ENCODE measurements around the gene RUFY2.

Gene RUFY2

DNA sequence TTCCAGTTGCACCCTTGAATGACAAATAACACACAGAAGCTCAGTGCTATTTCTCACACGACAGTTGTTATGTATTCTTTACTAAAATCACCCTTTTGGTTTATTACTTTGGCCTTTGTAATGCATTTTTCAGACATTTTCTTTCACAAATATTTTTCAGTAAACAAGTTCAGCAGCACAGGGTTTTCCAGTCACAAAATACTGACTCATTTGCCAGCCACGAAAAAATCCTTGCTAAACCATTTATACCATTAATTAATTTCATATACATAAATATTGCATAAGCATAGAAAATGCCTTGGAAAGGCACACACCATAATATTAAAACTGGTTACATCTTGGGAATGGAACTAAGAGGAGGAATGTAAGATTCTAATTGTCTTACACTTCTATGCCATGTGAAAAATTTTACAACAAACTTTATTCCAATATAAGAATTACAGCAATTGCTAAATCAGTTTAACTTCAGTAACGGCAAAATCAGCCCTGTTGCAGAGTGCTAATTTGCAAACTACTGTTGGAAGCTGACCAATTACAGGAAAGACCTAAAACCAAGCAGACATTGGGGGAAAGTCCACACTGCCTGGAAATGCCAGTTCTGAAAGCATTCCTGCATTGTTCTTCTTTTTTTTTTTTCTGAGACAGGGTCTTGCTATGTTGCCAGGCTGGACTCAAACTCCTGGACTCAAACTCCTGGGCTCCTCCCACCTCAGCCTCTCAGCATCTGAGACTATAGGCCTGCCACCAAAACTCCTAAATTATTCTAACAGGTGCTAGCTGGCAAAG is 42.8 kb downstream of the RUFY2 start:
- DNase-seq, result no peak

- no peak for DNase-seq
Observed at GRCh38 chr10:68362590-68362989, 44.5 kb downstream of the RUFY2 start.

- no peak for DNase-seq
Observed at GRCh38 chr10:68359189-68359588, 47.9 kb downstream of the RUFY2 start.

- no peak for DNase-seq
Observed at GRCh38 chr10:68353537-68353936, 53.5 kb downstream of the RUFY2 start.

DNA sequence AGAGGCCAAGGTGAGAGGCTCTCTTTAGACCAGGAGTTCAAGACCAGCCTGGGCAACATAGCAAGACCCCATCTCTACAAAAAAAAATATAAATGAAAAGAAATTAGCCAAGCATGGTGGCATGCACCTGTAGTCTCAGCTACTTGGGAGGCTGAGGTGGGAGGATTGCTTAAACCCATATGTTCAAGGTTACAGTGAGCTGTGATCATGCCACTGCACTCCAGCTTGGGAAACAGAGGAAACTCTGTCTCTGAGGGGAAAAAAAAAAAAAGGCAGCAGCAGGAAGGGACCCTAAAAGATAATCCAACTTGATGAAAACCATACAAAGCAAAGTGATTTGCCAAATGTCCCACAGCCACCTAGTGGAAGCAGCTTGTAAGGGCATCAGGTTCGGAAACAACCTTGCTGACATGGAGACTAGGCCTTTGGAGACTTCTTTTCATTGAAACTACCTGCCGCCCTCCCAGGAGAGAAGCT is 58.8 kb downstream of the RUFY2 start:
- peak; percentile 8 for DNase-seq

GRCh38 chr10:68346774-68347173 is 60.3 kb downstream of the RUFY2 start:
- no peak for DNase-seq

- no peak for DNase-seq
Observed at GRCh38 chr10:68345621-68346020, 61.5 kb downstream of the RUFY2 start.

DNA sequence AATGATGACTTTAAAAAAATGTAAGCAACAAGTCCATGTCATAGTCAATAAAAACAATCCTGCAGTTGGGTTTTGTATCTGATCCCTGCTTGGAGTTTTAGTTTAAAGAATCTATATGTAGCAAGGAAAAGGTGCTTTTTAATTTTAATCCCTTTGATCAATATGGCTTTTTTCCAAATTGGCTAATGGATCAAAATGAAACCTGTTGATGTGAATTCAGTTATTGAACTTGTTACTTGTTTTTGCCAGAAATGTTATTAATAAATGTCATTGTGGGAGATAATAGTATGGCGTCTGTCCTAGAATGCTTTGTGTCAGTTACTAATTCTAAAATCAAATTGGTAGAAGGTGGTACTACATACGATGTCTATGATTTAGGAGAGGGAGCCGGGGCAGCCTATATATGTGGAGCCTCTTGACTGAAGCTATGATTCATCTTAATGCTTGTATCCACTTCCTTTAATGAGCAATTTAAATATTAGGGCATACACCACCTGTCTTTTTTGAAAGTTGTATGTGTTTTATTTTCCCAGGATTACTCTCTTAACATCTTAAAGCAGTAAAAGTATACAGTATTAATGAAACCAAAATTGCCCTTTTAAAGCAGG is 64.1 kb downstream of the RUFY2 start:
- DNase-seq, result no peak

DNA sequence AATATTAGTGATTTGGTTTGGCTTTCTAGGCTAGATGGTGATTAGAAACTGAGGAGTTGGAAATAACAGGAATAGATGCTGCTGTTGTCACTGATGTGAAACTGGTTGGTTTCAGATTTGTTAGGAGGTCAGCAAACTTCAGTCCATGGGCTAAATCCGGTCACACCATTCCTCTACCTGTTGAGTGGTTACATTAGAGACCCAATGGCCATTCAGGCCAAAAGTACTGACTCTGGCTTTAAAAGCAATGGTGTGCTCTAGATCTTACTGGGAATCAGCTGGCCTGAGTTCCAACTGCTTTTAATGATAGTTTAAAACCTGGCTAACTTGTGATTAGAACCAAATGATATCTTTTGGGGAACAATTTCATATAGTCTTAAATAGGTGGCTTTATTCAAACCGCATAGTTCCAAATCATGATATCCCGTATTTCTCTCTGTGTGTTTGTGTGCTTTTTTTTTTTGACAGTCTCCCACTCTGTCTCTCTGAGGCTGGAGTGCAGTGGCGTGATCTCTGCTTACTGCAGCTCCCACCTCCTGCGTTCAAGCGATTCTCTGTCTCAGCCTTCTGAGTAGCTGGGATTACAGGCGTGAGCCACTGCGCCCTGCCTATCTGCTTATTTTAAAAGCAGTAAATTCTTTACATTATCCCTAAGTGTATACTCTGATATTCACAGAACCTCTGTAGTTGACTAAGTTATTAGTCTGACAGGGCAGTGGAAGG is 66.6 kb downstream of the RUFY2 start:
- no peak for DNase-seq

GRCh38 chr10:68336754-68337351 is 70.2 kb downstream of the RUFY2 start:
- no peak for DNase-seq

- no peak for DNase-seq
Observed at GRCh38 chr10:68334672-68335467, 72.2 kb downstream of the RUFY2 start.

- DNase-seq, result no peak
Observed at GRCh38 chr10:68333440-68334431, 73.3 kb downstream of the RUFY2 start.

DNA sequence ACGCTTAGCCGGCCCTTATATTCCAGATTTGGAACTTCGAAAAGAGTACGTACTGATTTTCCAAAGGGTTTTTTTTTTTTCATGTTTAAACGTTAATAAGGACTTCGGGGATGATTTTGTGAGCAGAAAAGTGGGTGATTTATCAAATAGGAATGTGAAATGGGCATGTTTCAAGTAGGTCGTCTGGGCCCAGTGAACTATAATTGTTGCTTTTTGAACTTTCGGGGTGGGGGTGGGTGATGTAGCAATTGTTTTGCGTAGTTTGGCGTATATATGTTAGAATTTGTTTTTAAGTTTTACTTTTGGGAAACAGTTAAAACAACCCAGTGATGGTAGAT is 74.0 kb downstream of the RUFY2 start:
- no peak for DNase-seq

DNA sequence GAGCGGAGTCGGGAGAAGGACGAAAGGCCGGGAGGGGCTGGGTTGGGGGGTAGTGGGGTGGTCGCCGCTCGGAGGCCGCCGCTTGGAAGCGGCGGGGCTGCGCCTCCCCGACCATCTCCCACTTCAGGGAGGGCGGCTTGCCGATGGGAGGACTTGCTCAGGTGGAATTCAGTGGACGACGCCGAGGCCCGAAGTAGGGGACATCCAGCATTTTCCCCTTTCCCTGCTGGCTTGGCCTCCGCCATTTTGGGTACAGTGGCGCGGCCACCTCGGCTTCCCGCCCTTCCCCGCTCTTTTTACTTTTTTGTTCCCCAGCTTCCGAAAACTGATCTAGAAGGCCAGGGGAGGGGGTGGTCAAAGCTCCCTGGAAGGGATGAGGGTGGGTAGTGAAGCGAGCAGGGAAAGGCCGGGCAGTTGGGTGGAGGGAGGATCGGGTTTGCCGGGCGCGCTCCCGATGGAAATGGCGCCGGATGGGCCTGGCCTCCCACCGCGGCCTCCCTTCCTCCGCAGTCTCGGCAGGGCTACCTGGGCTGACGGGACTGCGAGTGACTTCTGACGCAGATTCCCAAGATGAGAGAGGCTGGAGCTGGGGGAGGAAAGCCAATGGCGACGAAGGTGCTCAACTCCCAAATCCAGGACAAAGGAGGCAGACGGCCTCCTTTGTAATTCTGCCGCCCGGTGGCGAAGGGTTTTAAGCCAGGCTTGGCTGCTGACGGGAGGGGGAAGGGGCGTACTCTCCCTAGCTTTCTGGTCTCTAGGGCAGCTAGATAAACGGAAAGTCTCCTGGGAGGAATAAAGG is 74.6 kb downstream of the RUFY2 start, which contains the start of gene PBLD:
PBLD (minus strand) TSS at position 670 of the 799 bp plus-strand sequence. CDS start 26,084 bp downstream, outside the sequence.
- DNase-seq, result peak; percentile 47

DNA sequence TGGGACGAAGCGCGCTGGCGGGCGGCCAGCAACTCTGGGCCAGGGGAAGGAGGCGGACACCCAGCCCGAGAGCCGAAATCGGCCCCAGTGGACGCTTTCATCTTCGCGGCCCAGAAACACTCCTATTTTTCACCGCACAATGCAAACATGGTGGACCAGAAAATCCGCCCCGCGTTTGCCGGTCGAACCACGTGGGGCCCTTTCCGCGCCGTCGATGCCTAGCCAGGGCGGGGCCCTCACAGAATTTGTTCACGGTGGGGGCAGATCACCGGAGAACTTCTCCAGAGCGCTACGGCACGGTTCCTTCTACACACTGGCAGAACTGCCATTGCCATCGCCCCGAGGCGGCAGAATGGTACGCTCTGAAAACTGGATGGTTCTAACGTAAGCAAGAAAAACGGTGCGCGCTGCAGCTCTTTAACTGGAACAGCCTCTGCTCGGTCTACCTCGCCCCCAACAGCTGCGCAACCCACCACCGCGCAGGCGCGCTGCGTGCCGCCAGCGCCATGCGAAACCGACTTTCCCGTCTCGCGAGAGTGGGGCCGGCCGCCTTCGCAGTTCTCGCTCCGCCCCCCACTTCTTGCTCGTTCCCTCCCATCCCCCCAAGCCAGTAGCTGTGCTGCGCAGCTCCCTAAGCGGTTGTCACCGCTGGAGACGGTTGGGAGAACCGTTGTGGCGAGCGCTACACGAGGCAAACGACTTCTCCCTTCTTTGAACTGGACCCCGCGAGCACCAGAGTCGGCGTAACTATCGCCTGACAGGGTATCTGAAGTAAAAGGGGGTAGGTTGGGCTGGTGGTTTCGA is 75.4 kb downstream of the RUFY2 start, which contains the start of gene HNRNPH3:
HNRNPH3 (plus strand) TSS at position 610 of the 804 bp plus-strand sequence. CDS start 5,158 bp downstream, outside the sequence.
- DNase-seq, result peak; percentile 97

- no peak for DNase-seq
Observed at GRCh38 chr10:68330852-68331454, 76.1 kb downstream of the RUFY2 start.

- DNase-seq, result no peak
Observed at GRCh38 chr10:68329506-68329861, 77.6 kb downstream of the RUFY2 start.

DNA sequence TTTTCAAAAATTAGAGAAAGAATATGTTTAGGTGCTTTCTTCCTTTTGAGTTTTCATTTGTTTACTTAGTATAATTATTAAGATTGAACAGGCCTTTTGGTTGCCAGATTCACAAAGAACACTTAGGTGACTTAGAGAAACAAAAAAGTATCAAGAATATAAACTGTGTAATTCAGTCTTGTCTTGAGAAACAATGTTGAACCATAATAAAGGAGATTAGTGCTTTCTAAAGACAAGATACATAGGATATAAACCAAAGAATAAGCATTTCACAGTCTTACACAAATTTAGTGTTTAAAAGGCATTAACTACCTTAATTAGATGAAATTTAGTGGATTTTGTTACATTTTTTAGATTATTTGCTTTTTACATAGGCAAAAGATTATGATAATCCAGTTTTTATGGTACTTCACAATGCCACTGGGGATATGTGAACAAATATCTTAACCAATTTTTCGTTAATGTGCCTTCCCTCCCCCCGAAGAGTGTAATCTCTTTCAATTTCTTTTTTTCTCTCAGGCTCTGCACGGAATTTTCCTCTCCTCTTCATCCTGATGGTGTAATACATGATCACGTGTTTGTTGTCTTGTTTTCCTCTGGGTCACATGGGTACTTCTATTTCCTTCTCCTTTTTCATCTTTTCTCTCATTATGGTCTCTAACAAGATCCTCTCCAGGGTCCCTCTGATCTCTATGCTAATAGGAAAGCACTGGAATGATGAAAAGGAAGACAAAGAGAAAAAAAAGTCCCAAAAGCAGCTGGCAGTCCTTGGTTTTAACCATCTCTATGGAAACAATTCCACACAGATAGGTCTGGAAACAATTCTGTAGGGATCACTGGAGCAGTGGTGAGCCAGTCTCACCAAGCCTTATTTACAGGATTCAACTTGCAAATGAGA is 78.9 kb downstream of the RUFY2 start:
- peak; percentile 15 for DNase-seq
